Testis (tissue), 3 donors: ENCODE data around the gene KLHL28. TPM values are rescaled to one million over a fixed set of nuclear protein-coding genes. Genes with fewer than 3 reads are reported as not detected.

Source experiments
- DNase-seq: peaks from one replicate; pipeline ENCODE4 v3.0.0-alpha.2; 2019
- H3K27ac ChIP-seq, 2 donors: fragments of 200-600 bp; sonication (generic); one replicate each; pipeline ENCODE4 v1.5.1; 2019
- H3K27me3 ChIP-seq: fragments of 200-600 bp; sonication (generic); one replicate; pipeline ENCODE4 v1.5.1; 2019
- H3K36me3 ChIP-seq: fragments of 200-600 bp; sonication (generic); one replicate; pipeline ENCODE4 v1.5.1; 2017; ENCODE audit warnings: low read depth; ENCODE audit errors: missing control alignments
- H3K4me1 ChIP-seq: fragments of 200-600 bp; sonication (generic); one replicate; pipeline ENCODE4 v1.5.1; 2019
- H3K4me3 ChIP-seq, 2 donors: fragments of 200-600 bp; sonication (generic); one replicate each; pipeline ENCODE4 v1.5.1; 2017 to 2019
- H3K9me3 ChIP-seq: fragments of 200-600 bp; sonication (generic); one replicate; pipeline ENCODE4 v1.5.1; 2017
- CTCF ChIP-seq, 3 experiments: fragments of 450-650 bp in 2 of 3; fragments of 200-600 bp in 1 of 3; sonication (generic) in 1 of 3; IDR thresholded peaks; one replicate each; pipeline ENCODE4 v1.5.1; 2016 to 2019; ENCODE audit warnings: antibody characterized with exemption in 3 of 3, mild to moderate bottlenecking in 2 of 3, moderate library complexity in 1 of 3
- POLR2A ChIP-seq: fragments of 450-650 bp; IDR thresholded peaks from one replicate; pipeline ENCODE4 v1.6.1; 2017; ENCODE audit warnings: antibody characterized with exemption, mild to moderate bottlenecking, moderate library complexity
- WGBS, 2 donors: methylation state at CpG; one replicate each; pipeline ENCODE4 v1.1.5; 2018; 5-methylcytosine and 5-hydroxymethylcytosine counted together
- intact Hi-C: fragments of 100-400 bp; cut with DNase I; formaldehyde crosslinking; loops from one replicate; pipeline ENCODE4 v1.15.1; 2023; ENCODE audit warnings: low total_unique reads
- polyA plus RNA-seq: library from polyadenylated mRNA; stranded (reverse); fragments of 350-450 nt; fragmentation: Illumina TruSeq; extraction: RNeasy Lipid Tissue Mini Kit (QIAGEN cat#74804); gene quantifications from one replicate; pipeline ENCODE4 v1.2.3, GENCODE V29; 2014; ENCODE audit warnings: low read depth, low replicate concordance; ENCODE audit not compliant: insufficient read depth
- total RNA-seq, 2 donors: library from RNA; depleted of rRNA; stranded (reverse); fragments of >200 nt; gene quantifications; one replicate each; pipeline ENCODE4 v1.2.3, GENCODE V29; 2016

KLHL28 gene
- total and polyA plus RNA-seq, 3 donors from 2014 or later, result 9.7 to 15.4 (median 11.4) TPM

DNA sequence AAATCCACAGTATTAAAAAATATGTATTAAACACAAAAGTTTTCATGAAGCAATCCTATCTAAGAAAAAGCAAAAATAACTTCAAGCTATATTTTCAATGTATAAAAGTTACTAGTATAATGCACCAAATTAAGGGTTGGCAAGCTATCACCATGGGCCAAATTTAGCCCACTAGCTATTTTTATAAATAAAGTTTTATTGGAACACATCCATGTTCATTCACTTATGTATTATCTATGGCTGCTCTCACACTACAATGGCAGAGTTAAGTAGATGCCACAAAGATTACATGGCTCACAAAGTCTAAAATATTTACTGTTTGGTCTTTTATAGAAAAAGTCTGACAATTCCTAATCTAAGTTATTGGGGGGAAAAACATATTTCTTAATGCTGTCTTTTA lies 17.6 kb downstream of the KLHL28 start:
- no peaks in the 10 kb centered on the region for H3K27me3 ChIP-seq
- TF ChIP-seq POLR2A (no peak), CTCF (IDR thresholded peaks at IDR 0.05) (no peak)
- no peak overlapping the region for H3K27ac ChIP-seq
- no peak for DNase-seq
- no peak overlapping the region for H3K4me3 ChIP-seq
- H3K4me1 ChIP-seq, result no peaks in the 10 kb centered on the region
- intact Hi-C loops, result no loop called here
- H3K36me3 ChIP-seq, result no peaks in the 10 kb centered on the region
- H3K9me3 ChIP-seq, result no peaks in the 10 kb centered on the region

- H3K9me3 ChIP-seq, result no peaks in the 10 kb centered on the region
- no peak overlapping the region for H3K27ac ChIP-seq
- no peak for DNase-seq
- no peaks in the 10 kb centered on the region for H3K27me3 ChIP-seq
- H3K4me3 ChIP-seq, result no peak overlapping the region
- no peaks in the 10 kb centered on the region for H3K4me1 ChIP-seq
- intact Hi-C loops, result no loop called here
- H3K36me3 ChIP-seq, result no peaks in the 10 kb centered on the region
- 95% methylated on average over 1 of the region's 1 CpG for WGBS, 2 donors
- TF ChIP-seq CTCF (IDR thresholded peaks at IDR 0.05) (no peak), POLR2A (no peak)
These were observed 19.3 kb downstream of the KLHL28 start for GRCh38 chr14:44942436-44942835.

- H3K4me1 ChIP-seq, result no peaks in the 10 kb centered on the region
- no peak overlapping the region for H3K4me3 ChIP-seq
- H3K9me3 ChIP-seq, result no peaks in the 10 kb centered on the region
- no peak overlapping the region for H3K27ac ChIP-seq
- H3K27me3 ChIP-seq, result no peaks in the 10 kb centered on the region
- no peak for TF ChIP-seq POLR2A
- DNase-seq, result no peak
- no peaks in the 10 kb centered on the region for H3K36me3 ChIP-seq
- 91 to 95% methylated on average over 2 of the region's 2 CpGs for WGBS, 2 donors
- intact Hi-C loops, result no loop called here
These were observed 20.2 kb downstream of the KLHL28 start for GRCh38 chr14:44941591-44941990.

DNA sequence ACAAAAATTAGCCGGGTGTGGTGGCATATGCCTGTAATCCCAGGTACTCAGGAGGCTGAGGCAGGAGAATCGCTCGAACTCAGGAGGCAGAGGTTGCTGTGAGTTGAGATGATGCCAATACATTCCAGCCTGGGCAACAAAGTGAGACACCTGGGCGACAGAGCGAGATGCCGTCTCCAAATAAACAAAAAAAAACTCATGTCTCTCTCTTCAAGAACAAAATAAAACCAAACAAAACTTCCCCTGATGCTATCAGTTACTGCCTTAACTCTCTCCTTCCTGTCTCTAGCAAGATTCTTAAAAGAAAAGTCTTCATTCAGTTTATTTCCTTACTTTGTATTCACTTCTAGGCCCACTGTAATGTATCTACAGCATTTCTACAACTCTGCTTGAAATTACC lies 20.8 kb downstream of the KLHL28 start:
- DNase-seq, result no peak

DNA sequence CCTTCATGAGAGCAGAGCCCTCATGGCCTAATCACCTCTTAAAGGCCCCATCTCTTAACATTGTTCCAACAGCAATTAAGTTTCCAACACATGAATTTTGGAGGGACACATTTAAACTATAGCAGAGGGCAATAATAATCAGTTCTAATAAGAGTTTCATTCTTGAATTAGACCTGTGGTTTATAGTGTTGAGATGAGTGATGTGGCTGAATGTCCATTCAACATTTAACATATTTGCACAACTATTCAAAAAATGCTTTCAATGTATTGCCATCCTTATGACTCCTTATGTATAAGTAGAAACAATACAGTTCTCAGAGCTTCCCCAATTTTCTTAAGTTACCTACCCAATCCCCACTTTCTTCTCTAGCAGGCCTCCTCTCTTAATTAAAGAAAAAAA lies 21.5 kb downstream of the KLHL28 start:
- no peaks in the 10 kb centered on the region for H3K27me3 ChIP-seq
- DNase-seq, result no peak
- intact Hi-C loops, result no loop called here
- H3K4me3 ChIP-seq, result no peak overlapping the region
- H3K4me1 ChIP-seq, result no peaks in the 10 kb centered on the region
- no peaks in the 10 kb centered on the region for H3K36me3 ChIP-seq
- TF ChIP-seq POLR2A, result no peak
- no peak for TF ChIP-seq CTCF (IDR thresholded peaks at IDR 0.05)
- no peak overlapping the region for H3K27ac ChIP-seq
- H3K9me3 ChIP-seq, result no peaks in the 10 kb centered on the region

More for the DNA sequence above, 20.8 kb downstream of the KLHL28 start:
- Histone ChIP-seq H3K9me3 (no peaks in the 10 kb centered on the region), H3K4me3 (no peak overlapping the region), H3K27me3 (no peaks in the 10 kb centered on the region), H3K27ac (no peak overlapping the region), H3K4me1 (no peaks in the 10 kb centered on the region), H3K36me3 (no peaks in the 10 kb centered on the region)
- WGBS, 2 donors, result 88 to 95% methylated on average over 6 of the region's 6 CpGs
- intact Hi-C loops, result no loop called here
- TF ChIP-seq CTCF (IDR thresholded peaks at IDR 0.05), result no peak
- TF ChIP-seq POLR2A, result no peak
